GM12878 (cell line): ENCODE data around the gene PRKCD. TPM values are rescaled to one million over a fixed set of nuclear protein-coding genes. Genes with fewer than 3 reads are reported as not detected.

ENCODE experiments used
- BHLHE40 ChIP-seq, 2 experiments: fragments of 450-650 bp in 1 of 2; IDR thresholded peaks; 2 replicates each; pipeline ENCODE4 v1.6.1; 2011 to 2017; ENCODE audit warnings: low read depth in 2 of 2, borderline replicate concordance in 1 of 2, improper control_type of control experiment in 1 of 2, low read length in 1 of 2, mild to moderate bottlenecking in 1 of 2
- CBX5 ChIP-seq: sonication (generic); IDR thresholded peaks from 2 replicates; pipeline ENCODE4 v1.6.1; 2016; ENCODE audit warnings: low read depth, moderate library complexity, mild to moderate bottlenecking, inconsistent platforms
- HDAC6 ChIP-seq: fragments of 200-600 bp; sonication (generic); IDR thresholded peaks from one replicate; pipeline ENCODE4 v1.8.0; 2017; ENCODE audit warnings: antibody characterized with exemption; ENCODE audit not compliant: unreplicated experiment
- KDM1A ChIP-seq: fragments of 200-600 bp; sonication (generic); IDR thresholded peaks from 2 replicates; pipeline ENCODE4 v1.6.1; 2016; ENCODE audit warnings: borderline replicate concordance
- MEF2B ChIP-seq: fragments of 450-650 bp; IDR thresholded peaks from 2 replicates; pipeline ENCODE4 v1.6.1; 2018; ENCODE audit warnings: mild to moderate bottlenecking, moderate library complexity; ENCODE audit not compliant: partially characterized antibody, poor library complexity, severe bottlenecking
- MTA2 ChIP-seq: fragments of 450-650 bp; IDR thresholded peaks from 2 replicates; pipeline ENCODE4 v1.6.1; 2016; ENCODE audit warnings: low read depth, mild to moderate bottlenecking, moderate library complexity
- NFYB ChIP-seq: IDR thresholded peaks from 2 replicates; pipeline ENCODE4 v1.6.1; 2011; ENCODE audit warnings: low read depth, mild to moderate bottlenecking, low read length, improper control_type of control experiment, moderate library complexity; ENCODE audit not compliant: insufficient read depth
- NR2C2 ChIP-seq: IDR thresholded peaks from 2 replicates; pipeline ENCODE4 v1.6.1; 2011; ENCODE audit warnings: borderline replicate concordance, low read depth; ENCODE audit not compliant: control insufficient read depth, insufficient read length
- PAX5 ChIP-seq: IDR thresholded peaks from 2 replicates; pipeline ENCODE4 v1.6.1; 2011; ENCODE audit warnings: low read depth, low read length, borderline replicate concordance
- POLR2A ChIP-seq: IDR thresholded peaks from 2 replicates; pipeline ENCODE4 v1.6.1; 2011; ENCODE audit warnings: low read depth, mild to moderate bottlenecking, low read length
- POLR2AphosphoS2 ChIP-seq: IDR thresholded peaks from 2 replicates; pipeline ENCODE4 v1.6.1; 2011; ENCODE audit warnings: low read depth, mild to moderate bottlenecking, low read length, improper control_type of control experiment, moderate library complexity
- RBBP5 ChIP-seq: fragments of 200-600 bp; sonication (generic); conservative IDR thresholded peaks from 2 replicates; pipeline ENCODE4 v1.6.1; 2016
- SMAD5 ChIP-seq: IDR thresholded peaks from 2 replicates; pipeline ENCODE4 v1.6.1; 2016; ENCODE audit warnings: antibody characterized with exemption, low read depth
- YBX1 ChIP-seq: fragments of 450-650 bp; IDR thresholded peaks from 2 replicates; pipeline ENCODE4 v1.6.1; 2016; ENCODE audit warnings: antibody characterized with exemption
- ZNF217 ChIP-seq: fragments of 450-650 bp; IDR thresholded peaks from 2 replicates; pipeline ENCODE4 v1.6.1; 2017; ENCODE audit warnings: antibody characterized with exemption, mild to moderate bottlenecking
- polyA plus RNA-seq, 11 experiments: library from polyadenylated mRNA; depleted of rRNA in 4 of 11; unstranded in 6 of 11; stranded (reverse) in 5 of 11; fragments of >200 nt; fragmentation: Nextera tagmentation in 4 of 11; fragmentation: Illumina TruSeq in 1 of 11; extraction: Ambion mirVana in 4 of 11; extraction: Trizol in 1 of 11; gene quantifications; 1 replicate in 1 of 11; 2 replicates in 10 of 11; pipeline versions ENCODE4 v1.2.1 to v1.2.3, GENCODE V29; 2011 to 2016; ENCODE audit warnings: inconsistent platforms in 2 of 11, missing spikeins in 2 of 11, low read depth in 1 of 11
- total RNA-seq, 4 experiments: library from RNA; depleted of rRNA in 3 of 4; stranded (reverse); fragments of >200 nt in 3 of 4; fragmentation: Illumina TruSeq in 1 of 4; extraction: Trizol in 1 of 4; gene quantifications; 2 replicates each; pipeline versions ENCODE4 v1.2.1 to v1.2.3, GENCODE V29; 2013 to 2021
- TF ChIP-seq, protein P1 (sequence below), 3 experiments: IDR thresholded peaks in 2 of 3; conservative IDR thresholded peaks in 1 of 3; 2 replicates each; pipeline ENCODE4 v1.5.1; 2011; ENCODE audit warnings: low read depth in 3 of 3, low read length in 3 of 3, mild to moderate bottlenecking in 3 of 3, control low read depth in 2 of 3, moderate library complexity in 2 of 3, inconsistent platforms in 1 of 3, mixed read lengths in 1 of 3; ENCODE audit not compliant: control insufficient read depth in 2 of 3, insufficient read depth in 1 of 3; ENCODE audit errors: extremely low read depth in 1 of 3
- TF ChIP-seq, protein P2 (sequence below): fragments of 450-650 bp; formaldehyde crosslinking; IDR thresholded peaks from 2 replicates; pipeline ENCODE4 v1.5.0; 2022; ENCODE audit warnings: mild to moderate bottlenecking, missing genetic modification characterization
- TF ChIP-seq, protein P3 (sequence below): IDR thresholded peaks from 2 replicates; pipeline ENCODE4 v1.6.1; 2011; ENCODE audit warnings: low read depth, mild to moderate bottlenecking, low read length, moderate library complexity, borderline replicate concordance; ENCODE audit errors: extremely low read depth
- TF ChIP-seq, protein P4 (sequence below): fragments of 450-650 bp; IDR thresholded peaks from 2 replicates; pipeline ENCODE4 v1.6.1; 2018; ENCODE audit warnings: borderline replicate concordance, mild to moderate bottlenecking; ENCODE audit not compliant: partially characterized antibody

Gene PRKCD
- total and polyA plus RNA-seq, 10 of the 15 experiments (the other 5 are each of a cell fraction or from before 2014, with no cell fraction given), result 10.0 to 114 (median 42.4) TPM

DNA sequence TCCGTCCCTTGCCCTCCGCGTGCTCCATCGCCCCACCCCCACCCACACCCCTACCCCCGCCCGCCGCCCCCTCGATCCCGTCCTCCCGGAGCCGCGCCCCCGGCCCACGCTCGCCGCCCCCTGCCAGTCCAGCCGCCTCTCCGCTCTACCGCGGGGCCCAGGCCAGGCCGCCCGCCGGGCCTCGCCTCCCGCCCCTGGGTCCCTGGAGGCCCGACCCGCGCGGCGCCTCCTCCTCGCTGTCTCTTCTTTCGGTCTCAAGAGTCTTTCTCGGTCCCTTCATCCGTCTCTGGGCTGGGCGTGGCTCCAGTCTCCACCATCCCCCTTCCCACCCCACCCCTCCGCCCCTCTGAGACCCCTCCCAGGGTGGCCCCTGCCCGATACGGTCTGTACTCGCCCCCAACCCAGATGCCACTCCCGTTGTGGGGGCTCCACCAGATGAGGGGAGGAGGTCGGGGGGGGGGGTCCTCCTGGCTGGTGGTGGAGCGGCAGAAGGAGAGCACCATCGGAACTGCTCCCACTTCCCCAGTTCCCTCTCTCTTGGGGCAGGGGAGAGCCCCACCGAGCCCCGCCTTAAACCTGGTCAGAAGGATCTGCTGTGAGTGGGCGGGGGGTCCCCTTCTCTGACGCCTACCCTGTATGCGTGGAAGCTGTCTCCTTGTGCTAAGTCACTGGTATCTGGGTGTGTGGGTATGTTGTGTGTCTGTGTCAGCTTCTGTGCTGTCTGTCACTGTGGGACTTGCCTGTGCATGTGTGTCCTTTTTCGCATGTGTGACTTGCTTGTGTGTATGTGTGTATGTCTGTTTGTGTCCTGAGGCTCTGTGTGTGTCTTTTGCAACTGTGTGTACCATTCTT is 1.0 kb downstream of the PRKCD start (continued):
- TF ChIP-seq PAX5 (peak; percentile 18; the same call in 1 of the 2 replicates), NR2C2 (no peak), HDAC6 (no peak), RBBP5 (no peak), POLR2A (0 out of 2 replicates have a peak, but pooled peaks have one; percentile 46), BHLHE40 (IDR thresholded peaks at IDR 0.05; ENCODE audit: borderline replicate concordance in 1 of 2, low read depth in 2 of 2, low read length in 1 of 2) (0 out of 4 replicates have a peak, but pooled peaks of 1 of the 2 experiments have one; percentile 2), MTA2 (0 out of 2 replicates have a peak, but pooled peaks have one; percentile 21), NFYB (no peak), SMAD5 (0 out of 2 replicates have a peak, but pooled peaks have one; percentile 10), KDM1A (no peak), CBX5 (no peak), POLR2AphosphoS2 (no peak), ZNF217 (no peak), MEF2B (peak; percentile 79), YBX1 (no peak)
- TF ChIP-seq, protein P1, sequence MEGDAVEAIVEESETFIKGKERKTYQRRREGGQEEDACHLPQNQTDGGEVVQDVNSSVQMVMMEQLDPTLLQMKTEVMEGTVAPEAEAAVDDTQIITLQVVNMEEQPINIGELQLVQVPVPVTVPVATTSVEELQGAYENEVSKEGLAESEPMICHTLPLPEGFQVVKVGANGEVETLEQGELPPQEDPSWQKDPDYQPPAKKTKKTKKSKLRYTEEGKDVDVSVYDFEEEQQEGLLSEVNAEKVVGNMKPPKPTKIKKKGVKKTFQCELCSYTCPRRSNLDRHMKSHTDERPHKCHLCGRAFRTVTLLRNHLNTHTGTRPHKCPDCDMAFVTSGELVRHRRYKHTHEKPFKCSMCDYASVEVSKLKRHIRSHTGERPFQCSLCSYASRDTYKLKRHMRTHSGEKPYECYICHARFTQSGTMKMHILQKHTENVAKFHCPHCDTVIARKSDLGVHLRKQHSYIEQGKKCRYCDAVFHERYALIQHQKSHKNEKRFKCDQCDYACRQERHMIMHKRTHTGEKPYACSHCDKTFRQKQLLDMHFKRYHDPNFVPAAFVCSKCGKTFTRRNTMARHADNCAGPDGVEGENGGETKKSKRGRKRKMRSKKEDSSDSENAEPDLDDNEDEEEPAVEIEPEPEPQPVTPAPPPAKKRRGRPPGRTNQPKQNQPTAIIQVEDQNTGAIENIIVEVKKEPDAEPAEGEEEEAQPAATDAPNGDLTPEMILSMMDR (IDR thresholded peaks at IDR 0.05 in 2 of 3, conservative IDR thresholded peaks at IDR 0.05 in 1 of 3; ENCODE audit: control insufficient read depth in 2 of 3, extremely low read depth in 1 of 3, insufficient read depth in 1 of 3, low read depth in 3 of 3, low read length in 3 of 3), result no peak
- TF ChIP-seq, protein P2, sequence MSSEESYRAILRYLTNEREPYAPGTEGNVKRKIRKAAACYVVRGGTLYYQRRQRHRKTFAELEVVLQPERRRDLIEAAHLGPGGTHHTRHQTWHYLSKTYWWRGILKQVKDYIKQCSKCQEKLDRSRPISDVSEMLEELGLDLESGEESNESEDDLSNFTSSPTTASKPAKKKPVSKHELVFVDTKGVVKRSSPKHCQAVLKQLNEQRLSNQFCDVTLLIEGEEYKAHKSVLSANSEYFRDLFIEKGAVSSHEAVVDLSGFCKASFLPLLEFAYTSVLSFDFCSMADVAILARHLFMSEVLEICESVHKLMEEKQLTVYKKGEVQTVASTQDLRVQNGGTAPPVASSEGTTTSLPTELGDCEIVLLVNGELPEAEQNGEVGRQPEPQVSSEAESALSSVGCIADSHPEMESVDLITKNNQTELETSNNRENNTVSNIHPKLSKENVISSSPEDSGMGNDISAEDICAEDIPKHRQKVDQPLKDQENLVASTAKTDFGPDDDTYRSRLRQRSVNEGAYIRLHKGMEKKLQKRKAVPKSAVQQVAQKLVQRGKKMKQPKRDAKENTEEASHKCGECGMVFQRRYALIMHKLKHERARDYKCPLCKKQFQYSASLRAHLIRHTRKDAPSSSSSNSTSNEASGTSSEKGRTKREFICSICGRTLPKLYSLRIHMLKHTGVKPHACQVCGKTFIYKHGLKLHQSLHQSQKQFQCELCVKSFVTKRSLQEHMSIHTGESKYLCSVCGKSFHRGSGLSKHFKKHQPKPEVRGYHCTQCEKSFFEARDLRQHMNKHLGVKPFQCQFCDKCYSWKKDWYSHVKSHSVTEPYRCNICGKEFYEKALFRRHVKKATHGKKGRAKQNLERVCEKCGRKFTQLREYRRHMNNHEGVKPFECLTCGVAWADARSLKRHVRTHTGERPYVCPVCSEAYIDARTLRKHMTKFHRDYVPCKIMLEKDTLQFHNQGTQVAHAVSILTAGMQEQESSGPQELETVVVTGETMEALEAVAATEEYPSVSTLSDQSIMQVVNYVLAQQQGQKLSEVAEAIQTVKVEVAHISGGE (CRISPR knock-in tag), result no peak
- TF ChIP-seq, protein P3, sequence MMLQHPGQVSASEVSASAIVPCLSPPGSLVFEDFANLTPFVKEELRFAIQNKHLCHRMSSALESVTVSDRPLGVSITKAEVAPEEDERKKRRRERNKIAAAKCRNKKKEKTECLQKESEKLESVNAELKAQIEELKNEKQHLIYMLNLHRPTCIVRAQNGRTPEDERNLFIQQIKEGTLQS, result no peak
- TF ChIP-seq, protein P4, sequence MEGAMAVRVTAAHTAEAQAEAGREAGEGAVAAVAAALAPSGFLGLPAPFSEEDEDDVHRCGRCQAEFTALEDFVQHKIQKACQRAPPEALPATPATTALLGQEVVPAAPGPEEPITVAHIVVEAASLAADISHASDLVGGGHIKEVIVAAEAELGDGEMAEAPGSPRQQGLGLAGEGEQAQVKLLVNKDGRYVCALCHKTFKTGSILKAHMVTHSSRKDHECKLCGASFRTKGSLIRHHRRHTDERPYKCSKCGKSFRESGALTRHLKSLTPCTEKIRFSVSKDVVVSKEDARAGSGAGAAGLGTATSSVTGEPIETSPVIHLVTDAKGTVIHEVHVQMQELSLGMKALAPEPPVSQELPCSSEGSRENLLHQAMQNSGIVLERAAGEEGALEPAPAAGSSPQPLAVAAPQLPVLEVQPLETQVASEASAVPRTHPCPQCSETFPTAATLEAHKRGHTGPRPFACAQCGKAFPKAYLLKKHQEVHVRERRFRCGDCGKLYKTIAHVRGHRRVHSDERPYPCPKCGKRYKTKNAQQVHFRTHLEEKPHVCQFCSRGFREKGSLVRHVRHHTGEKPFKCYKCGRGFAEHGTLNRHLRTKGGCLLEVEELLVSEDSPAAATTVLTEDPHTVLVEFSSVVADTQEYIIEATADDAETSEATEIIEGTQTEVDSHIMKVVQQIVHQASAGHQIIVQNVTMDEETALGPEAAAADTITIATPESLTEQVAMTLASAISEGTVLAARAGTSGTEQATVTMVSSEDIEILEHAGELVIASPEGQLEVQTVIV, result no peak
